HG03280 (cell line): ENCODE data around the gene FEZF1.

Source experiments
- ATAC-seq: cut with Tn5 transposase; IDR thresholded peaks from one replicate; pipeline ENCODE4 v1.9.1; 2021; ENCODE audit warnings: mild to moderate bottlenecking, moderate library complexity; ENCODE audit not compliant: unreplicated experiment

The FEZF1 gene

DNA sequence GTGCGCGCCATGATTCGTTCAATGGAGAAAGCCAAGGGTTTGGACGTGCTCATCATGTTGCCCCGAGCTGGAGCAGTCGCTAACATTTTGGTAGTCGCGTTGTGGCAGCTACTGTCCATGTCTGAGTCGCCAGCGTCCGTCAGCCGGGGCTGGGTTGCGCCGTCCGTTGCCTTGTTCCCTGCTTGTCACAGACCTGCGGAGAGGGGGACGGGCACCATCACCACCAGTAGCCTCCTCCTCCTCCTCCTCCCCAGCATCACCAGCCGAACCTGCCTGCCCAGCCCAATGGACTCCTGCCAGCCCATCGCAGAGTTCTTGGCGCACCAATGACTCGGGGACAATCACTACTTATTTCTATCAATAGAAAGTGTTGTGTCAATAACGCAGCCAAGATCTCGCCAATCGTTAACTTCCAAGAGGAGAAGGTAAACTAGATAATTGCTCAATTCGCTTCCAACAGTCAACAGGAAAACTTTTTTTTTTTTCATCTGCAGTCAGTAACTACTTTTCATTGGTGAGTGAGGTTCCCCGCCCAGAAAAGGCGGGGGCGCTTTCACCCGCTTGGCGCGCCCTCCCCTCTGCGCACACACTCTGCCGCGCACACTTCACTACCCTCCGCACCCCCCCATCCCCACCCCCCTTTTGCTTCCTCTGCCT, at the start of gene FEZF1:
Gene FEZF1 (minus strand): TSS at position 432 of the 657 bp plus-strand sequence. CDS start 313 bp downstream, at position 119.
- ATAC-seq = no peak

DNA sequence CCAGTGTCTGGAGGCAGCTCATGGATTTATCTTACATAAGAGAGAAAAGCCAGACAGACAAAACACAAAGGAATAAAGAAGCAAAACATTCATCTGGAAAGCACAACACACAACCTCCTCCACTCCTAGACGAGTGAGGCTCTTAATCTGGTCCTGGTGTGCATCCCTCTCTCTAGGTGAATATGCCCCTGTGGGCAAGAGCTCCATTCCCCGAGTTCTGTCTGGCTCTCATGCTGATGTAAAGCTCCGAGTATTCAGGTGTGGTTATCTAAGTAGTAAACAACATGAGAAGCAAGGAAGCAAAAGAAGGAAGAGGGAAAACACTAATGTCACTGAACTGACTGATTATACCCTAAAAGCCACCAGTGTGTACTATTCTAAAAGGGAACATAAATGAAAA, 47.9 kb upstream of the FEZF1 start:
- ATAC-seq = no peak

- ATAC-seq = no peak
Measured at GRCh38 chr7:122350701-122351100, 46.2 kb upstream of the FEZF1 start.

GRCh38 chr7:122344303-122344620, 39.7 kb upstream of the FEZF1 start:
- no peak for ATAC-seq

- ATAC-seq = no peak
Measured at GRCh38 chr7:122343601-122344302, 39.2 kb upstream of the FEZF1 start.

DNA sequence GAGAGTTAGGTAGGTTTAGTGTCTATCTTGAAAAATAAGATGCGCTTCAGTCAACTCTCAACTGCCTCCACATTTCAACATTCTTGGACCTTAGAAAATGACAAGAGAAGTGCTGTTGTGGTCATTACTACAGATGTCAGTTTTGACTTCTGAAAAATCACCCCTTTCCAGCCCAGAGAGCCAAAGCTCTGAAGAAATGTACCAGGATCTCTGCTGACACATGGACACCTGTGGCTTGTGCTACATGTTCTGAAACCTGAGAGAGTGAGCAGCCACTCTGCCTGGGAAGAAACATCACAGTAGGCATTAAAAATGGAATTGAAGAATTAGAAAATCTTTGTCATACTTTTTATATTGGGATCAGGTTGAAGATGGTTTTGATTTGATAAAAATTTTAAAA, 35.9 kb upstream of the FEZF1 start:
- ATAC-seq = no peak

- no peak for ATAC-seq
Measured at GRCh38 chr7:122339145-122339904, 34.8 kb upstream of the FEZF1 start.

GRCh38 chr7:122337011-122337410, 32.5 kb upstream of the FEZF1 start:
- ATAC-seq = no peak

- ATAC-seq = no peak
Measured at GRCh38 chr7:122329145-122329802, 24.7 kb upstream of the FEZF1 start.

DNA sequence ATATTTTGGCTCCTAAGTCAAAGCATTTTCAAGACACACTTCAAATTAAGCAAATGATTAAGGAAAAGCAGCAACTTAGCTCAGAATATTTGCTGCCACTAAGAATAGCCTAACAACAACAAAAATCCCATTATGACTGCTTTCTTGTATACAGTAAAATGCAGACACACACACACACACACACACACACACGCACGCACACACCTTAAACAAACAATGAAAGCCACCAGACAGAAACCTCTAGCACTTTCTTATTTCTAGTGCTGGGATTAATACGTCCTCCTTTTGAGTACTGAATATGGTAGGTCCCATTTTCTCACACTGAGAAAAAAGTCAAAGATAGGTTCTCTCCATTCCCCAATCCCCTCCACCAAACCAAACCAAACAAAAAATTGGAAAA, 23.4 kb upstream of the FEZF1 start:
- ATAC-seq = no peak

DNA sequence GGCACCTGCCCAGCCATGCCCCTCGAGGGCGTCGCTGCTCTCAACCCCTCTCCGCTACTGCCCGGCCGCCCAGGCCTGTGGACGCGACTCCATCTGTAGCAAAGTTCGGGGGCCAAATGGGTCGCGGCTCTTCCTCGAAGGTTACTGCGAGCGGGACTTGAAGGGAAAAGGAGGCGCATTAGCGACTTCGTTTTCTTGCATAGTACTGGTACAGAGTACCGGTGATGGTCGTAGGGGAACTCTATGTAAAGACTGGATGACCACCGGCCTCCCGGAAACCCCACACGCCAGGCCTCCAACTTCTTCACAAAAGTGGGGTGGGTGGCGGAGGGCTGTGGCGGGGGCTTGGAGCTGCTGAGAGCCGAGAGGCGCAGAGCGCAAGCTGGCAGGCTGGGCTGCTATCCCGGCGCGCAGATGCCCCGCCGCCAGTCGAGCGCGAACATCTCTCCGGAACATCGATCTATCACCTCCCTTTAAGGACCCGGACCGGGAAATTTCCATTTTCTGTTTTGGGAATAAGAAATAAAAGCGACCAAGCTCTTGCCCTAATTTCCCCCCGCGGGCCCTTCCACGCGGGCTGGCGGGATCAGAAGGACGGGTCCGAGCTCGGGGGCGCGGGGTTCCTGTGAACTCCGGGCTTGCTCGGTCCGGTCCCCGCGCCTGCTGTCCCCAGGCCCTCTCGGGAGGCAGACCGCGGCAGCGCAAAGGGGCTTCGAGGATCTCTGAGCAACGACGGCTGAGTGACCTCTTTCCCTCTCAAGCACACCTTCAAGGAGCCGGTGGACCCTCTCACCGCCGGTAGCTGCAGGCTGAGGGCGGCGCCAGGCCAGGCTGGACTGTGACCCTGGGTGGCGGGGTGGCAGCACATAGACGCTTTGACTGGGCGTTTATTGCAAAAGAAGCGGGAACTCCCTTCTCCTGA, 12.2 kb upstream of the FEZF1 start:
- no peak for ATAC-seq

DNA sequence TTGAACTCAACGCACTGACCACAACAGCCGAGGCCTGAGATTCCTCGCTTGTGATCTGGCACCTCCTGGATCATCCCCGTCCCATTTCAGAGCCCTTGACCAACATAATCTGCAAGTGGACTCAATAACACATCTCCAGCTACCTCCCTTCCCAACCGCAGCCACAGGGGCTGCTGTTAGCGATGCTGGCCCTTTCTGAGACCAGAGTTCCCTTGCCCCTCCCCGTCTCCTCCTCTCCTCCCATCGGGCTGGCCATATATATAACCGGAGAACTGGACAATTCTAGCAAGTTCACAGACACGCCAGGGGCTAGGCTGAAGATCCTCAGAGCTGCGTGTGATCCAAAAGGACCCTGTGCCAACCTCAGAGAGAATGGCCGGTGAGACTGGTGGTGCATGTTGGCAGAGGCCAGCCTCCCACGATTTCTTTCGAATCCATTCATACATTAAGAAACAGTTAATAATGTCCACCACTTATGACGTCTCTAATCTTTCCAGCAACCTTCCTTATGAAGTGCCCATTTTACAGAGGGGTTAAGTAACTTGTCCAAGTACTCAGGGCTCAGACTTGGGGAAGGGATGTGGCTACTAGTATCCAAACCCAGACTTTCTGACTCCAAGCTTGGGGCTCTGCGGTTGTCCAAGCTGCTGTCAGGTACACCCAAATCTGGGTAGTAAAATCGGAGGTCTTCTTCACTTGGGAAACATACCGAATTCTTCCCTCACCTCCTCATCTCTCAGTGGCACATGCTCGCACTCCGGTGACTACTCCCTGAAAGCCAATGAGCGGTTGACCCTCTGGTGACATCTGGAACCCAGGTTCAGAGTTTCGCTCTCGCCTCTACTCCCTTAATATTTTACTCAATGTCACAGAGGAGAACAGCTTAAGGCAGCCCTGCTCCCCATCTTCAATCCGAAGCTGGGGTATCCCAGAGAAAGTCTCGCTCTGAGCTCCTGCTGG, 11.2 kb upstream of the FEZF1 start:
- ATAC-seq = no peak

DNA sequence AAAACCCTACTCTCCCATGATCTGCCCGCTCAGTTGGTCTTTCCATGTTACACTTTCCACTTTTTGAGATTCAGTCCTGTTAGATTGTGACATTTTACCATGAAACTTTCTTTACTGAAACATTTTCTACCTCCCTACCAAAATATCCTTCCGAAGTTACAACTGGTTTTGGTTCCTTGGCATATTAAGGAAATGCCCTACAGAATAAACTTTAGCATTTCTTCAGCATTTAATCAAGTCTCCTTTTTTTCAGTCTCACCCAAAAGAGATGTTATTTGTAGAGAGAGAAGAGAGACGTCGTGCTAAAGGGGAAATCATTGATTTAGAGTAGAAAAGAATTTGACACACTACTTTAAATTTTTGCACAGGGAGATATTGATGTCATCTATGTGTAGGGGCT, 9.7 kb upstream of the FEZF1 start:
- ATAC-seq = no peak

GRCh38 chr7:122312789-122313188, 8.2 kb upstream of the FEZF1 start:
- ATAC-seq = no peak

- no peak for ATAC-seq
Measured at GRCh38 chr7:122311734-122312450, 7.3 kb upstream of the FEZF1 start.

- no peak for ATAC-seq
Measured at GRCh38 chr7:122311050-122311700, 6.6 kb upstream of the FEZF1 start.

GRCh38 chr7:122310119-122311021, 5.8 kb upstream of the FEZF1 start:
- ATAC-seq = no peak
